GM23248 (cell line): ENCODE data around the gene CLDN20. TPM values are rescaled to one million over a fixed set of nuclear protein-coding genes. Genes with fewer than 3 reads are reported as not detected.

Experiments used
- DNase-seq: peaks from one replicate; pipeline ENCODE4 v3.0.0-alpha.2; 2015
- H2AFZ ChIP-seq: fragments of 200-600 bp; sonication (generic); 2 replicates; pipeline ENCODE4 v1.6.1; 2016; ENCODE audit warnings: antibody characterized with exemption
- H3F3A ChIP-seq: fragments of 200-600 bp; sonication (generic); 2 replicates; pipeline ENCODE4 v1.6.1; 2016; ENCODE audit warnings: mild to moderate bottlenecking, antibody characterized with exemption, mixed run types; ENCODE audit not compliant: insufficient read depth
- H3K27ac ChIP-seq: fragments of 200-600 bp; sonication (generic); 2 replicates; pipeline ENCODE4 v1.5.1; 2016; ENCODE audit warnings: mild to moderate bottlenecking
- H3K27me3 ChIP-seq: fragments of 200-600 bp; sonication (generic); replicated peaks from 2 replicates; pipeline ENCODE4 v1.6.1; 2016; ENCODE audit warnings: mild to moderate bottlenecking; ENCODE audit not compliant: insufficient read depth
- H3K36me3 ChIP-seq: fragments of 200-600 bp; sonication (generic); 2 replicates; pipeline ENCODE4 v1.6.1; 2016; ENCODE audit warnings: low read depth, mild to moderate bottlenecking
- H3K4me1 ChIP-seq: fragments of 200-600 bp; sonication (generic); 2 replicates; pipeline ENCODE4 v1.6.1; 2016; ENCODE audit warnings: mild to moderate bottlenecking; ENCODE audit not compliant: insufficient read depth
- H3K4me2 ChIP-seq: fragments of 200-600 bp; sonication (generic); one replicate; pipeline ENCODE4 v1.6.1; 2016; ENCODE audit warnings: mild to moderate bottlenecking; ENCODE audit not compliant: unreplicated experiment
- H3K4me3 ChIP-seq: fragments of 200-600 bp; sonication (generic); 2 replicates; pipeline ENCODE4 v1.5.1; 2016; ENCODE audit warnings: mild to moderate bottlenecking
- H3K79me2 ChIP-seq: fragments of 200-600 bp; sonication (generic); 2 replicates; pipeline ENCODE4 v1.6.1; 2016; ENCODE audit warnings: mild to moderate bottlenecking; ENCODE audit not compliant: insufficient read depth
- H3K9ac ChIP-seq: fragments of 200-600 bp; sonication (generic); 2 replicates; pipeline ENCODE4 v1.6.1; 2016; ENCODE audit warnings: mild to moderate bottlenecking
- H3K9me2 ChIP-seq: fragments of 200-600 bp; sonication (generic); 2 replicates; pipeline ENCODE4 v1.6.1; 2016; ENCODE audit warnings: mixed run types, mild to moderate bottlenecking, moderate library complexity; ENCODE audit not compliant: insufficient read depth
- H3K9me3 ChIP-seq: fragments of 200-600 bp; sonication (generic); one replicate; pipeline ENCODE4 v1.6.1; 2017; ENCODE audit warnings: low read depth
- H4K20me1 ChIP-seq: fragments of 200-600 bp; sonication (generic); 2 replicates; pipeline ENCODE4 v1.6.0; 2016; ENCODE audit not compliant: insufficient read depth
- EZH2 ChIP-seq: fragments of 200-600 bp; sonication (generic); IDR thresholded peaks from 2 replicates; pipeline ENCODE4 v1.6.1; 2018; ENCODE audit warnings: antibody characterized with exemption, mild to moderate bottlenecking; ENCODE audit not compliant: insufficient read depth, poor library complexity, severe bottlenecking
- EZH2phosphoT487 ChIP-seq: fragments of 200-600 bp; sonication (generic); IDR thresholded peaks from 2 replicates; pipeline ENCODE4 v1.6.1; 2018; ENCODE audit warnings: antibody characterized with exemption, moderate library complexity, mild to moderate bottlenecking, low read depth; ENCODE audit not compliant: insufficient read depth
- WGBS, 2 experiments: methylation state at CpG; one replicate each; pipeline ENCODE4 v1.1.6; 2015 to 2017; ENCODE audit warnings: low lambda C conversion rate in 2 of 2, low coverage in 1 of 2; ENCODE audit errors: missing lambda C conversion rate in 2 of 2; 5-methylcytosine and 5-hydroxymethylcytosine counted together
- in situ Hi-C: fragments of 300-500 bp; cut with MboI; formaldehyde crosslinking; loops from 2 replicates; pipeline ENCODE4 v1.15.0; 2020
- polyA plus RNA-seq: library from polyadenylated mRNA; unstranded; fragments of >200 nt; fragmentation: Nextera tagmentation; extraction: Ambion mirVana; gene quantifications from 2 replicates; pipeline ENCODE4 v1.2.1, GENCODE V29; 2016
- total RNA-seq: library from RNA; depleted of rRNA; stranded (reverse); fragments of >200 nt; shearing (Covaris generic); gene quantifications from 2 replicates; pipeline ENCODE4 v1.2.3, GENCODE V29; 2014

Gene CLDN20
- total and polyA plus RNA-seq, 2 experiments from 2014 or later: not detected

GRCh38 chr6:155287762-155288161, 23.9 kb downstream of the CLDN20 start:
- H3K79me2 ChIP-seq: no peaks in the 10 kb centered on the region
- TF ChIP-seq EZH2phosphoT487: no peak
- TF ChIP-seq EZH2: no peak
- in situ Hi-C loops: no loop called here

DNA sequence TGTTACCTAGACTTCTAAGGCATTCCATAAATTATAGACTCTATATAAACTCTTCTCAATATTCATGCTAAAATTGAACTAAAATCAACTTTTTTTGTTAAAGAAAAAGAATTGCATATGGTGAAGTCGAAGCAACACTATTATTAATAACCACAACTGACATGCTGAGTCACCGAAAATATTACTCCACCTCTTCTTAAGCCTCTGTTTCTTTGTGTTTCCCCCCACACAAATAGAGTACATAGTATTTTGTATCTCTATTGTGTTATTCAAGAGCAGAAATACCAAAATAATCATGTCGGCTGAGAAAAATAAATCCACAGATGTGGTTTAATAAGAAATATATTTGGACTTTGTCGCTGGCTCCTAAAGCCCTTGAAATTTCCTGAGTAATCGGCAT, 26.7 kb downstream of the CLDN20 start:
- DNase-seq: no peak
- no peak overlapping the region for H3K27ac ChIP-seq
- H3K4me2 ChIP-seq: no peak overlapping the region
- no peaks in the 10 kb centered on the region for H3F3A ChIP-seq
- 72 to 79% methylated on average over 5 of the region's 5 CpGs for WGBS, 2 experiments
- no peak overlapping the region for H3K4me3 ChIP-seq
- no peak overlapping the region for H3K9ac ChIP-seq
- H3K9me3 ChIP-seq: no peaks in the 10 kb centered on the region
- in situ Hi-C loops: no loop called here
- H3K36me3 ChIP-seq: no peaks in the 10 kb centered on the region; the same call in 1 of the 2 replicates
- H4K20me1 ChIP-seq: no peaks in the 10 kb centered on the region
- H2AFZ ChIP-seq: no peak overlapping the region
- H3K4me1 ChIP-seq: no peaks in the 10 kb centered on the region
- no peaks in the 10 kb centered on the region for H3K9me2 ChIP-seq
- H3K79me2 ChIP-seq: no peaks in the 10 kb centered on the region
- H3K27me3 ChIP-seq: no peaks in the 10 kb centered on the region
- TF ChIP-seq EZH2phosphoT487 (no peak), EZH2 (no peak)

More at GRCh38 chr6:155287762-155288161, 23.9 kb downstream of the CLDN20 start:
- H3K27ac ChIP-seq: no peak overlapping the region
- WGBS, 2 experiments: 92 to 96% methylated on average over 2 of the region's 2 CpGs
- no peaks in the 10 kb centered on the region for H3K9me3 ChIP-seq
- H3F3A ChIP-seq: no peaks in the 10 kb centered on the region
- no peaks in the 10 kb centered on the region for H4K20me1 ChIP-seq
- no peak for DNase-seq
- H3K4me3 ChIP-seq: no peak overlapping the region
- H3K4me1 ChIP-seq: no peaks in the 10 kb centered on the region
- H3K9me2 ChIP-seq: no peaks in the 10 kb centered on the region
- H3K9ac ChIP-seq: no peak overlapping the region
- no peak overlapping the region for H2AFZ ChIP-seq
- H3K27me3 ChIP-seq: no peaks in the 10 kb centered on the region
- no peak overlapping the region for H3K4me2 ChIP-seq
- H3K36me3 ChIP-seq: peaks cover 4% of the 10 kb centered on the region; the same call in 1 of the 2 replicates

GRCh38 chr6:155291291-155291690, 27.5 kb downstream of the CLDN20 start:
- Histone ChIP-seq H3K36me3 (no peaks in the 10 kb centered on the region; the same call in 1 of the 2 replicates), H3K9ac (no peak overlapping the region), H3K4me3 (no peak overlapping the region), H3K4me2 (no peak overlapping the region), H3K9me2 (no peaks in the 10 kb centered on the region), H3K27ac (no peak overlapping the region), H3K9me3 (no peaks in the 10 kb centered on the region), H4K20me1 (no peaks in the 10 kb centered on the region), H3K27me3 (no peaks in the 10 kb centered on the region), H3K79me2 (no peaks in the 10 kb centered on the region), H2AFZ (no peak overlapping the region), H3F3A (no peaks in the 10 kb centered on the region), H3K4me1 (no peaks in the 10 kb centered on the region)
- WGBS, 2 experiments: 60 to 76% methylated on average over 3 of the region's 3 CpGs
- DNase-seq: no peak
- TF ChIP-seq EZH2 (no peak), EZH2phosphoT487 (no peak)
- in situ Hi-C loops: no loop called here

- in situ Hi-C loops: no loop called here
- Histone ChIP-seq H3K9me2 (no peaks in the 10 kb centered on the region), H3K4me2 (no peak overlapping the region), H3F3A (no peaks in the 10 kb centered on the region), H3K79me2 (no peaks in the 10 kb centered on the region), H3K4me1 (no peaks in the 10 kb centered on the region), H4K20me1 (no peaks in the 10 kb centered on the region), H3K27me3 (no peaks in the 10 kb centered on the region), H3K27ac (no peak overlapping the region), H3K9me3 (no peaks in the 10 kb centered on the region), H3K9ac (no peak overlapping the region), H3K4me3 (no peak overlapping the region), H2AFZ (no peak overlapping the region), H3K36me3 (peaks cover 8% of the 10 kb centered on the region; the same call in 1 of the 2 replicates)
- no peak for TF ChIP-seq EZH2
- no peak for TF ChIP-seq EZH2phosphoT487
- DNase-seq: no peak
- WGBS, 2 experiments: 97 to 98% methylated on average over 5 of the region's 5 CpGs
Measured at GRCh38 chr6:155292711-155293110, 28.9 kb downstream of the CLDN20 start.

GRCh38 chr6:155297669-155298068, 33.9 kb downstream of the CLDN20 start:
- H2AFZ ChIP-seq: no peak overlapping the region
- no peak overlapping the region for H3K4me2 ChIP-seq

More at GRCh38 chr6:155297669-155298068, 33.9 kb downstream of the CLDN20 start:
- in situ Hi-C loops: no loop called here
- H3K9ac ChIP-seq: no peak overlapping the region
- H3K9me3 ChIP-seq: no peaks in the 10 kb centered on the region
- no peaks in the 10 kb centered on the region for H4K20me1 ChIP-seq
- H3K9me2 ChIP-seq: no peaks in the 10 kb centered on the region
- H3K36me3 ChIP-seq: peaks cover 8% of the 10 kb centered on the region; the same call in 1 of the 2 replicates
- TF ChIP-seq EZH2: no peak
- no peak for TF ChIP-seq EZH2phosphoT487
- DNase-seq: no peak
- H3K4me3 ChIP-seq: no peak overlapping the region
- no peaks in the 10 kb centered on the region for H3K27me3 ChIP-seq
- H3K27ac ChIP-seq: no peak overlapping the region
- no peaks in the 10 kb centered on the region for H3K79me2 ChIP-seq
- H3F3A ChIP-seq: no peaks in the 10 kb centered on the region
- 91 to 98% methylated on average over 3 of the region's 3 CpGs for WGBS, 2 experiments
- H3K4me1 ChIP-seq: no peaks in the 10 kb centered on the region
